HG03039 (cell line): ENCODE measurements around the gene FAM53B.
A peak's percentile ranks its signal among the peaks of the same experiment; 100 is the strongest.

ENCODE experiments used
- ATAC-seq: cut with Tn5 transposase; IDR thresholded peaks from one replicate; pipeline ENCODE4 v1.9.1; 2021; ENCODE audit warnings: mild to moderate bottlenecking, moderate library complexity; ENCODE audit not compliant: unreplicated experiment

The FAM53B gene

DNA sequence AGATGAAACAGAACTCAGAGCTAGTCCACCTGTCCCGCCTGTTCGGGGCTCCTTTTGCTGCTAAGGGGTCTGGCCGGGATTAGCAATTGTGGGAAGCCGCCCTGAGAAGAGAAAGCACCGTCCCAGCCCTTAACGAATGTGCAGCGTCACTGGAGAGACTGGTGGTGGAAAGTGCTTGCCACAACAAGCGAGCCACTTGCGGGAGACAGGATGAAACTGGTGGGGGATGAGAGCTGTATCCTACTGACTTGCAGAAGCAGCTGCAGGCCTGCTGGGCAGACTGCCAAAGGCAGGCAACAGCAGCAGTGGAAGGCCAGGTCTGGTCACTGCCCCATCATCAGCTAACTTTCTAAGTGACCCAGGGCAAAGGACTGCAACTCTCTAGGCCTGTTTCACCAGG lies 95.4 kb downstream of the FAM53B start:
- ATAC-seq, result no peak

DNA sequence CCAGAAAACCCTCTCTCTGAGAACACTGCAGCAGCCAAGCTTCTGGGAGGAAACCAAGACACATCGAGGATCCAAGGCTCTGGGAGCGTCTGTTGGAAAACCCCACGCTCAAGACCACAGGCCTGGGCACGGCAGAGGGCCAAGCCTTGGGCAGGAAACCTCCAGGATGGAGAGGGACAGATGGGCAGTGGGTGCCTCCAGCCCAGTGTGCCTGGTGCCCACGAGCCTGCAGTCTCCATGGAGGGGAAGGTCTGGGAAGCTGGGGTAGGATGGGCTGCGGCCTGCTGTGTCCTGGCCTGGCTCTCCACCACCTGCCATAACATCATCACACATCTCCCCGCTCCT lies 96.1 kb downstream of the FAM53B start:
- ATAC-seq, result no peak

DNA sequence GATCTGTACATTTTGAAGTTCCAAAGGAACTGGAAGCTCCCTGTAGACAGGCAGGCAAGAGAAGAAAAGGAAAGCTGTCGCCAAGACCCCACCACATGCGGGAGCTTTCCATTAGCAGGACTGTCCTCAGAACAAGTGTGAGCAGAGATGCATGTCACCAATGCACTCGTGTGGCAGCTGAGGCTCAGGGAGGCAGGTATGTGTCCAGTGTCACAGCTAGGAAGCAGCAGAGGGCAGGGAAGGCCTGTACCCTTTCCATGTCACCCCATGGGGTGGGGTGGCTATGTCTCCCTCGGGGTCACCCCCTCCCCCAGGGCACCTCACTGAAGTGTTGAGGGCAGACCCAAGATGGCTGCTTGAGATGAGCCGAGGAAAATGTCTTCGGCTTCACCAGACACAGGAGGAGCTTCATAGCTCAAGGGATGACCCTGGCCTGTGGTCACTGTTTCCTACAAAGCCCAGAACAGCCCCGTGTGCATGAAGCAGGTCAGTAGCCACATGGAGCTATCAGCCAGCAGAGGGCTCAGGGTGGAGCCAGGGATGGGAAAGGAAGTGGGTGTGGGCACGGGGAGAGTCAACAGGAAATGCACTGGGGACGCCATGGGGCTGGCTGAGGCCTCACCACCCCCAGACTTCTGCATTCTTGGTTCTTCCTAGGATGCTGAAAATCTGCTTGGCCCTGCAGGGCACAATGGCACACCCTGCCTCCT lies 96.6 kb downstream of the FAM53B start:
- no peak for ATAC-seq

DNA sequence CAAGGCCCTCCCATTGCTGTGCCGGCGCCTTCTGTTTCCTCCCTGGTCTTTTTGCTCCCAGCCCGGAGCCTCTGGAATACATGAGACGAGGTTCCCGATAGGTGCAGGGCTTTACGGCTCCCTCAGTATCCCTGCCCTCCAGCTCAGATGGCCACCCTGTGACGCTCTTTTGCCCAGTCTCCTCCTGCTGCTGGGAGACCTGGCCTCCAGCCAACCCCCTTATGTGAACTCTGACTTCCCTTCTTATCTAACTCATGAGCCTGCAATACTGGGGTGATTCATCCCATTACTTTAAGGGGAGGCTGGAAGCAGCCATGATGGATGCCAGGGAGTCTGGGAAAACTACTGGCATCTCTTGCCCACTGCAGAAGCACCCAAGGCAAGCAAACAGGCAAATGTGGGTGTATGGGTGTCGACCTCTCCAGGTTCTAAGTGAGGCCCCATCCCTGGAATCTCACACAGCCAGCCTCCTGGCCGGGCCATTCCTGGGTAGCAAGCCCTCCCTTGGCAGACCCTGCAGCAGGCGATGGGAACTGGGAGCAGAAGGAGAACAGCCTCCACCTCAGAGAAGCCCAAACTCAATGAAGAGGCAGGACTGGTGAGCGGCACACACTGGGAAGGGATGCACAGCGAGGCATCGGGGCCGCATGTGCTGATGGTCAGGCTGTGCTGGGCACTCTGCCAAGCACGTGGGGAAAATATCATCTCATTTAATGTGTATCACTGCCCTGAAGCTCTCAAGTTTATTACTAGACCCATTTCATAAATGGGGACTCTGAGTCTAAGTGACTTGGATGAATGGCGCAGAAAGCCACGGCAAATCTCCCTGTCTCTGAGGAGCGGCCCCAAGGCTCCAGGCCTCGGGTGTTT lies 97.5 kb downstream of the FAM53B start:
- ATAC-seq, result no peak

DNA sequence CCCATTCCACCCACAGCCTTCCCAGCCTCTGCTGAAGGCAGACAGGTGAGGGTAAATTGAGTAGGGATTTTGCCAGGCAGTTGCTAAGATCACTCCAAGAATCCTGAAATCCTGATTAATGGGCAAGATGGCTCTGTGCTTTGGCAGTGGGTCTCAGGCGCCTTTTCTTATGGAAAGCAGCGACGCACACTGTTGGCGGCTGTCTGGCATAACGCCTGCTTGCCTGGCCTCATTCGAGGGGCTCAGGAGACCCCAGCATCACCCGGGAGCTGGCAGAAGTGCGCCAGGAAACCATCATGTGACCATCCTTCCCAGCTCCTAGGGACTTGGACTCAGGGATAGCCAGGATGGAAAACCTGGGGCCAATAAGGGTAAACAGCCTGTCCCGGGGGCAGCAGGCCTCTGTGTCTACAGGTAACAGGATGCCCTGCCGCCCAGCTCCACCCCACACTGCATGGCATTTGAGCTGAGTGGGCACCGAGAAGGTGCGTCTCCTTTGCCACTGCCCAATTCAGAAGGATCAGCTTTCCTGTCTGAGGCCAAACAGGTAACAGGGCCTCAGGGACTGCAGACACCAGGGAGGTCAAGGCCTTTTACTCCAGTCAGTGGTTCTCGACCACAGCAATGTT lies 98.6 kb downstream of the FAM53B start:
- ATAC-seq, result no peak

DNA sequence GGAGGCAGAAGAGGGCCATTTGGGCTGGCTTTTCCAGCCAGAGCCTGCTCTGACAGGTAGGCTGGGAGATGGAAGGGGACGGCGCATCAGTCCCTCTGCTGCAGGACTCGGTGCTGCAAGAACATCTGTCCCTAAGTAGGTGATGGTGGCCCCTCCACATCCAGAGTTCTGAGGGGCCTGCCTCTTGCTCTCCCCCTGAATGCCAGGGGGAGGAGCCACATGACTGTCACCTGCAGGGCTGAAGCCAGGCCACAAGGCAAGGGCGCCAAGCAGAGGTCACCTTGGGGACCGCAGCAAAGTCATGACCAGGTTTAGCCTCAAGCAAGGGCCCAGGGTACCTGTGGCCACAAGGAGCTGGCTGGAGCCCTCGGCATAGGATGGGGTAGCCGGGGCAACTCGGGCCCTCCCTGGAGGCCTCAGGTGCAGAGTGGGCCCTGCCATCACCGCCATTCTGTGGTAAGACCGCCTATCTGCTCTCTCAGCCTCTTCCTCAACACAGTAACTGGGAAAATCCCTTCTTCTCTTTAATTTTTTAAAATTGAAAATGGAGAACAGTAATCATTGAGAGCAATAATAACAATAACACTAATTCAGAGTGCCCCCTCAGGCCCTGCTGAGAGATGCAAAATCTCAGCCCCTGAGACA lies 99.3 kb downstream of the FAM53B start:
- ATAC-seq, result no peak

DNA sequence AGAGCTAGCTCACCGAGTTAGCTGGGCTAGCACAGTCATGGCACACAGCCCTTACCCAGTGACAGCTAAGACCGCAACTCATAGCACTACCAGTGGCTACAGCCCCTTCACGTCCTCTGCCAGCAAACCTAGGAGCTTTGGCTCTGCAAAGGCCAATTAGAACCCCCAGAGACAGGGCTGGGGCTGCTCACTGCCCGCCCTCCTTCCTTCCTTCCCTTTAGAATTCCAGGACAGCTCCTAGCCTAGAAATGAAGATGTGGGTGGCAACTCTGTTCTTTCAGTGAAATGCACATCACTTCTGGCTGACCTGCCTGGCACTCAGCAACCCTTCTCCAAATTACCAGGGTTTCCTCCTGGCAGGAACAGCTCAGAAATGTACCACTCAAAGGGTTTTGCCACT lies 99.9 kb downstream of the FAM53B start:
- no peak for ATAC-seq

DNA sequence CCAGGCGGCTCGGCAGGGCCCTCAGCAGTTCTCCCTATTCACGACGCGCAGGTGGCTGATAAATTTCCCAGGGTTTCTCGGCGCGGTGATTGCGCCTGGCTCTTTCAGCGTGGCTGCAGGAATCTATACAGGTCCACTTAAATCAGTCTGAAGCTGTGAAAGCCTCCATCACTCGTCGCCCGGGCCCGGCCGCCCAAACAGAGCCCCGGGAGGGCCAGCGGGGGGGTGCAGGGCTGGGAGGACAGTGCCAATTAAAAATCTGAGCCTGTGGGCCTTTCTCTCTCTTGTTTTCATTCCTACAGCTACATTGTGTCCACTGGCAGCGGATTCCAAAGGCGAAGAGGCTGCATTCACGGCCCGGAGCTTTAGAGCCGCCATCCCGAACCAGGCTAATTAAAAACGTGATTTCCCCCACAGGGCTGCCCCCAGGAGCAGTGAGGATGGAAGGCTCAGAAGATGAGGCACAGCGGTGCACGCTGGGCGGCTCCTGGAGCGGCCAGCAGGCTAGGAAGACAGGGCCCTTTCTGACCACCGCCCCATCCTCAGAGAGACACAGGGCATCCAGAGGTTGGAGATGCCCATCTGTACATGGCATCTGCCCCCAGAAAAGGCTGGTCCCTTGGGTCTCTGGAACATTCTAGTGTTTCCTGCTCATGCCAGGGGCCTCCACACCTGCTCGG lies 100.7 kb downstream of the FAM53B start:
- ATAC-seq, result no peak

DNA sequence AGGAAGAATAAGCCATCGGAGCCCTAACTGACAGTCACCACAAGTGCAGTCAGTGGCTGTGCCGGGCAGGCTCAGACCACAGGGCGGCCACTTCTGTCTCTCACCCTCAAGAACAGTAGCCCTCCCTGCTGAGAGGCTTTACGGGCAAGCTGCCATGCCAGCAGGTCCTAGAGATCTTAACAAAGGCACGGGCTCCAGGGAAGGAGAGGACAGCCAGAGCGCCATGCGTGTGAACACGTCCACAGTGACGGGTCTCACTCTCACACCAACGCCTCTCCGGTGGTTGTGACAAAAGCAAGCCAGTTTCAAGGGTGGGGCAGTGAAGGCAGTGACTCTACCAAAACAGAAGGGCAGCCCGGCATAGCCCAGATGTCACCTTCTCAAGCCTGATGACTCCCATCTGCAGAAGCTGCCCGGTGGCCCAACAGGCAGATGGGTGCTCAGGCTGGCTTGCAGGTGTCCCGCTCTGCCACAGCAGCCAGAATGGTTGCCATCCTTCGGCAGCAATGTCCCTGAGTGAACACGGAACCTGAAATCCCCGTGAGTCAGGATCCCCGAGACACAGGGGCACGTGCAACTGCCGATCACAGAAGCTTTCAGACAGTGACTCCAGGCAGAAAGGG lies 102.0 kb downstream of the FAM53B start:
- no peak for ATAC-seq

DNA sequence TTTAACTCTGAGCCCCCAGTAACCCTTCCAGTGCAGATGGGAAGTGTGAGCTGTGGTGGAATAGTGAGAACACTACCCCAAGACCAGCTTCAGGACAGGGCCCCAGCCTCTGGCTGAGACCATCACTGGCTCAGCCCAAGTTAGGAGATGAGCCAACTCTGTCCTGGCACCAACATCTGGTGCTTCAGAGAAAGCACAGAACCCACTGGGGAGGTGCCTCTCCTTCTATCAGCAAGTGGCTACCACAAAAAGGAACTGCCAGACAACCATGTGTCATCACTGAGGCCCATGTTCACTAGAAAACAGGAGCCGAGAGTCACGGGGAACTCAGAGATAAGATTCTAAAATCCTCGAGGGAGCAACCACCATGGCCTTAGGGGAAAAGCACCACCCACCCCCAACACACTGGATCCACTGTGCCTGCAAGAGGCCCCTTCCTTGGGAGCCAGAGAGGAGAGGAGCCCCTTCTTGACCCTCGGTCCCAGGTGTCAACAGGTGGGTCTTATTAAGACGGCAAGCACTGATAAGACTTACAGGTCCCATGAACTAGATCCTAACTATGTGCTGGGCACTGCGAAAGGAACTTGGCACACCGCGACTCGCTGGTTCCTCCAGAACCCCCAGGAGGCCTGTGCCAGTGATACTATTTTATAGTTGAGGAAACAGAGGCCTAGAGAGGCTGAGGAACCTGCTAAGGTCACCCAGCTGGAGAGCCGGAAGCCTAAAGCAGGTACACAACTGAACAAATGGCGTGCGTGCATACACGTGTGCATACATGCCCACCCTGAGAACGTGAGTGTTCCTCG lies 102.7 kb downstream of the FAM53B start:
- ATAC-seq, result peak; percentile 47

DNA sequence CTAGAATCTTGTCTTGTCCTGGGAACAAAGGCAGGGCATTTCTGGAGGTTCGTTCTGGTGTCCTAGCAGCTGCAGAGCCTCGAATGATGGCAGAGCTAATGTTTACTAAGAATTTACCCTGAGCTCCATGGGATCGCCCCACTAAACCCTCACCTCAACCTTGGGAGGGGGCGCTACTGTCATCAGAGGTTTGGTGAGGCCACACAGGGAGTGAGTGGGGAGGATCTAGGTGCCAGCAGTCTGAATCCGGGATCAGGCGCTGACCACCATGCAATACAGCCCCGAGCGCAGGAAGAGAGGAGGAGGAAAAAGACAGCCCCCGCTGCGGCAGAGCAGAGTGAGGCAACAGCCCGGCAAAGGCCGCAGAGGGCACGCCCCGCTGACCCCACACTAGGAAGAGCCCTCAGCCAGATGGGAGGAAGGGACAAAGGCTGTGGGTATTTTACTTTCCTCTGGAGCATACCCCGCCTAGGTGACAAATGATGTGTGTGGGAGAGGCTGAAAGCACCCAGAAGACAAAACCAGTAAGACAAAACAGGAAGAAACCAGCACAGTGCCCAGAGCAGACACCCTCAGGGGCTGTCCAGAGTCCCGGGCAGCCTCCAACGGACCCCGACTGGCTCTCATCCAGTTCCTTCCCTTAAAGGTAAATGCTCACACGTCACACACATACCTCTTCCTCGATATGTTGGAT lies 103.5 kb downstream of the FAM53B start:
- ATAC-seq, result peak; percentile 43

DNA sequence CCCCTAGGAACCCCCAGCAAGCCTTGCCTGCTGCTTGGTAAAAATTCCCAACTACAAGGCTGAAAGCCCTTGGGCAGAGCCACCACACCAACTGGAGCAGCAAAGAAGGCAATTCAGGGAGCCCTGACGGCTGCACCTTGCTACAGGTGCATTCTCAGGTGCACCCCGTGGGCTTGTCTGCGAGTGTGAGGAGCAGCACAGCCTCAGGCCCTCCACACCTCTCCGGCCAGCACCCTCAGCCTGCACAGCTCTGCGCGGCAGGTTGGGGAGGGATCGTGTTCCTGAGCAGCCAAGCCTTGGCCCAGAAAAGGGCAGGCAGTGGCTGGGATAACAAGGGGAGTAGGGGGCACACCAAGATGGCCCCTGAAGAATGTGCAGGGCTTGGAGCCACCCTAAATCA lies 104.1 kb downstream of the FAM53B start:
- ATAC-seq, result no peak

DNA sequence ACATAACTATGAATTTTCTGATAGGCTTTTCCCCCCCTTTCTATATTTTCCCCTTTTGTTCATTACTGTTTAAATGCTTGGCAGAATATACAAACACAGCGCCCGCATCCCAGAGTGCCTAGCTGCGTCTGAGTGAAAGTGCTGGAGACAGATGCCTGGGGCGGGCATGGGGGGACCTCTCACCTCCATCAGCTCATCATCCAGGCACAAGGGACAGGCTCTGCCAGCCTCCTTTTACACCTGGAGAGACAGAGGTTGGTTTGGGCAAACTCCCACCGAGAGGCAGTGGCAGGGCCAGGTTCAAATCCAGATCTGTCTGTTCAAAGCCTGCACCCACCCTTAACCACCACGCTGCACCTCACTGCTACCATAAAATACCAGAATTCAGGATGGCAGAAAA lies 104.5 kb downstream of the FAM53B start:
- no peak for ATAC-seq

DNA sequence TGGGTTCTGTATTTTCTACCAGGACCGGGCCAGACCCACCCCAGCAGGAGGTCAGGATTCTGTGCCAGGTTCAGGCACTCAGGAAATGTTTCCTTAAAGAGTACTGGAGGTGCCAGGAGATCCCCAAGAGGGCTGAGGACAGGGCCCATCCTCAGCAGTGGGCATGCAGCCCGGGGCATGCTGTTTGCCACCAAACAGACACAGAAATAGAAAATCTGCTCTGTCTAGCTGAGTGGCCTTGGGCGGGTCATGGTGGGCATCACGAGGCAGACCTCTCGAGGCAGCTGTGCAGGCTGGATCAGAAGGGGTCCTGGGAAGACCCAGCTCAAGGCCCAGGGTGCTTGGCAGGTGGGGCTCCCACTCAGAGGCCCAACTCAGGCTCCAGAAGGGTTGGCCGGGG lies 105.0 kb downstream of the FAM53B start:
- ATAC-seq, result no peak

DNA sequence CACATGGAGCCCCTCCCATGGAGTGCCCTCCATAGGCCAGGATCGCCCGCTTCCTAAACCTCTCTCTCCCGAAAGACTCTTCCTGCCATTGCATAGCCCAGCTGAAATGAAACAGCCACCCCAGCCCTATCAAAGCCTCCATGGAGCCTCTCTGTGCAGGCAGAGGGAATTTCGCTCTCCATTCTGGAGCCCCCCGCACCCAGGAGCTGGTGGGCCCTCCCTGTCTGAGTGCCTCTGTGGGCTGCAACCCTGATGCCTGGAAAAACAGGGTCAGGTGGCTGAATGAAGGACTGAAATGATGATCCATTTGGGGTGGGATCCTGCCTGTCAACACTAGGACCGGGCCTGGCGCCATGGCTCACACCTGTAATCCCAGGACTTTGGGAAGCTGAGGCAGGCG lies 106.4 kb downstream of the FAM53B start:
- ATAC-seq, result no peak

DNA sequence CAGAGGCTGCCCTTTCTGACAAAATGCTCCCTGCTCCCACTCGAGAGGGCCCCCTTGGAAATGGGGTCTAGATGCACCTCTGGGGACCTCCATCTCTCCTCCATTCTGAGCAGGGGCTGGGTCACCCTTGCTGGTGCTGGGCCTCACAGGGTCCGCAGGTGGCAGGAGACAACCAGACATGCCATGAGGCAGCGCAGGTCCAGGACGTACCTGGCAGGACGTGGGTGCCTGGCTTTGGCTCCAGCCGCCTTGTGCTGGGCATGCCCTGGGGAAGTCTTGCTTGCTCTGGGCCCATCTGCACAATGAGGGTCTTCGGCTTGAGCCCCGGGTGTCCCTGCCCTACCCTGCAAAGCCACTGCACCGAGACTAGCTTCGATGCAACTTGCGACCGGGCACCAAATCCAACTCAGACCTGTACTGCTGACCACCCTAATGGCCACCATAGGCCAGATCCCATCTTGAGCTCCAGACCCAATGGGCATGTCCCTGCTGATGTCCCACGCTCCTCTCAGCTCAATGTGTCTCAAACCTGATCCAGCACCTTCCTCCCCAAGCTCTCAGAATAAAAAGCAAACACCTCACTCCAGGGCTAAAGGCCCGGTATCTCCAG lies 107.0 kb downstream of the FAM53B start:
- no peak for ATAC-seq

DNA sequence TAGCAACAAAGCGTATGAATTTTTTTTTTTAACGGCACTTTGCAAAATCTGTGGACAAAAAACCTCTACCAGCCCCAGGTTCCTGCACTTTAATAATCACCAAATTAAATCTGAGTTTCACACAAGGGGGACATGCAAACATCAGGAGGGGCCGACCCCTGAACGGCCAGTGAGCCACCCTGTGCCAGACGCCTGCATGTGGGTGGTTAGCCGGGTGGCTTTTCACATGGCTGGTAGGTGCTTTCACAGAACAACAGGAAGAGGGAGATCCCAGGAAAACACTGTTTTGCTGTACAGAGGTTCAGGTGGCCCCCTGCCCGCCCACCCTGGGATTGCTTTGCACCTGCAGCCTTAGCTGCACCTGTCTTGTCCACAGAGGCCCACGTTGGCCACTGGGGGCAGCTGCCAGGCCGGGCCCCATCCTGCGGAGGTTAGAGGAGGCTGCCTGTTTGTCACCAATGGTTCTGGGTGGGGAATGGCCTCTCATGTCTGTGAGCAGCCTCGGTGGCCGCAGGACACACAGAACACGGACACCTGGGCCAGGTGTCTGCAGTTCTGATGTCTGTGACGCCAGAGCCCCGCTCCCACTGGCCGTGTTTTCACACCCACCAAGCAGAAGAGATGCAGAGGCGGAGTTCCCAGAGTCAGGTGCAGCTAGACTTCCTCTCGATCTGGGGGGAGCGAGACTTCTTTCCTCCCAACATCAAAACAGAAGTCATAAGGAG lies 107.7 kb downstream of the FAM53B start:
- ATAC-seq, result no peak

DNA sequence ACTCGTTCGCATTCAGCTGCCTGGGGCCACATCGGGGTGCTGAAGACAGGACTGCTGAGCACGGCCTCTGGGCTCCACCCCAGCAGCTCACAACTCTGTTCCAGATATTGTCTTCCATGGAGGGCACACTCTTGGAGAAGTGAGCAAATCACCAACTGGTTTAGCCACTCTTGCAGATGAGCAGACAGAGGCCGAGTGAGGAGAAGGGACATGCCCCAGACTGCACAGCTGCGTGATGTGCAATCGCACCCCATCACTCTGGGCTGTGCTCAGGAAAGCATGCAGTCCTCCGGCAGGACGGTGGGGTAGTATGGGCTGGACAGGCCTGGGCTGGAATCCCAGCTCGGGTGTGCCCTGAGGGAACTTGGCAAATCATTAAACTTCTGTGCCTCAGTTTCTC lies 111.6 kb downstream of the FAM53B start:
- no peak for ATAC-seq
